DND-41 (cell line): ENCODE measurements around the gene TLE1.

Source experiments
- ATAC-seq: fragments of 200-7000 bp; cut with Tn5 transposase; 3 replicates; pipeline ENCODE4 v1.9.1; 2021; ENCODE audit warnings: low read depth; ENCODE audit not compliant: insufficient read depth
- DNase-seq: peaks from one replicate; pipeline ENCODE4 v3.0.0-alpha.2; 2020
- H2AFZ ChIP-seq: 2 replicates; pipeline ENCODE4 v1.6.0; 2012; ENCODE audit warnings: low read depth, low read length
- H3K27ac ChIP-seq: 2 replicates; pipeline ENCODE4 v1.5.1; 2012; ENCODE audit warnings: low read length, inconsistent platforms
- H3K27me3 ChIP-seq: fragments of 200-600 bp; sonication (generic); 2 replicates; pipeline ENCODE4 v1.6.0; 2012; ENCODE audit warnings: low read length, mild to moderate bottlenecking, inconsistent platforms; ENCODE audit not compliant: insufficient read depth, poor library complexity
- H3K36me3 ChIP-seq: 2 replicates; pipeline ENCODE4 v1.5.1; 2012; ENCODE audit warnings: low read length, inconsistent platforms; ENCODE audit not compliant: insufficient read depth
- H3K4me1 ChIP-seq: 2 replicates; pipeline ENCODE4 v1.5.1; 2012; ENCODE audit warnings: mild to moderate bottlenecking, low read length; ENCODE audit not compliant: insufficient read depth
- H3K4me2 ChIP-seq: 2 replicates; pipeline ENCODE4 v1.6.0; 2012; ENCODE audit warnings: mild to moderate bottlenecking, moderate library complexity, low read length, inconsistent platforms; ENCODE audit not compliant: insufficient read depth
- H3K4me3 ChIP-seq, 2 experiments: fragments of 200-600 bp in 1 of 2; shearing (Covaris generic) in 1 of 2; 2 replicates each; pipeline ENCODE4 v1.5.1; 2012 to 2016; ENCODE audit warnings: inconsistent platforms in 2 of 2, low read length in 2 of 2, mild to moderate bottlenecking in 2 of 2, low read depth in 1 of 2, moderate library complexity in 1 of 2
- H3K79me2 ChIP-seq: 2 replicates; pipeline ENCODE4 v1.6.0; 2012; ENCODE audit warnings: low read length, inconsistent platforms; ENCODE audit not compliant: insufficient read depth
- H3K9ac ChIP-seq: 2 replicates; pipeline ENCODE4 v1.6.0; 2012; ENCODE audit warnings: low read depth, mild to moderate bottlenecking, inconsistent platforms, low read length, moderate library complexity
- H3K9me3 ChIP-seq: 2 replicates; pipeline ENCODE4 v1.5.1; 2012; ENCODE audit warnings: low read length, moderate library complexity, mild to moderate bottlenecking, inconsistent platforms; ENCODE audit not compliant: insufficient read depth, severe bottlenecking
- H4K20me1 ChIP-seq: 2 replicates; pipeline ENCODE4 v1.6.0; 2012; ENCODE audit warnings: low read length; ENCODE audit not compliant: insufficient read depth
- CTCF ChIP-seq: IDR thresholded peaks from 2 replicates; pipeline ENCODE4 v1.5.1; 2012; ENCODE audit warnings: borderline replicate concordance, low read length, moderate library complexity, mild to moderate bottlenecking; ENCODE audit not compliant: poor library complexity, severe bottlenecking; ENCODE audit errors: extremely low read depth
- EZH2 ChIP-seq: IDR thresholded peaks from 3 replicates; pipeline ENCODE4 v1.6.1; 2012; ENCODE audit warnings: borderline replicate concordance, low read depth, mild to moderate bottlenecking, moderate library complexity, low read length, inconsistent platforms; ENCODE audit not compliant: severe bottlenecking

The TLE1 gene

GRCh38 chr9:81669866-81670265 lies 19.5 kb downstream of the TLE1 start:
- H3K9me3 ChIP-seq: no peaks in the 10 kb centered on the region
- H3K4me3 ChIP-seq: no peak overlapping the region
- no peak overlapping the region for H2AFZ ChIP-seq
- H3K4me1 ChIP-seq: no peaks in the 10 kb centered on the region
- H3K9ac ChIP-seq: no peak overlapping the region
- ATAC-seq (no peak), DNase-seq (no peak)
- no peak overlapping the region for H3K27ac ChIP-seq
- H4K20me1 ChIP-seq: peaks cover 1% of the 10 kb centered on the region; the same call in 1 of the 2 replicates
- H3K36me3 ChIP-seq: peaks cover 6% of the 10 kb centered on the region; the same call in 1 of the 2 replicates
- no peaks in the 10 kb centered on the region for H3K27me3 ChIP-seq
- TF ChIP-seq EZH2 (no peak), CTCF (no peak)
- no peak overlapping the region for H3K4me2 ChIP-seq
- H3K79me2 ChIP-seq: peaks cover 6% of the 10 kb centered on the region; the same call in 1 of the 2 replicates

- Histone ChIP-seq H4K20me1 (peaks cover 2% of the 10 kb centered on the region; the same call in 1 of the 2 replicates), H3K9me3 (no peaks in the 10 kb centered on the region), H2AFZ (no peak overlapping the region), H3K36me3 (peaks cover 8% of the 10 kb centered on the region), H3K4me2 (no peak overlapping the region), H3K9ac (no peak overlapping the region), H3K27ac (no peak overlapping the region), H3K4me1 (no peaks in the 10 kb centered on the region), H3K27me3 (no peaks in the 10 kb centered on the region), H3K79me2 (peaks cover 4% of the 10 kb centered on the region; the same call in 1 of the 2 replicates), H3K4me3 (no peak overlapping the region)
- no peak for DNase-seq
- ATAC-seq: no peak
- no peak for TF ChIP-seq EZH2
These were observed 20.2 kb downstream of the TLE1 start for GRCh38 chr9:81669041-81669651.

GRCh38 chr9:81666123-81666522 lies 23.2 kb downstream of the TLE1 start:
- TF ChIP-seq CTCF (no peak), EZH2 (no peak)
- Histone ChIP-seq H3K4me1 (no peaks in the 10 kb centered on the region), H3K27ac (no peak overlapping the region), H3K27me3 (no peaks in the 10 kb centered on the region), H3K36me3 (peaks cover 8% of the 10 kb centered on the region), H3K4me3 (no peak overlapping the region), H2AFZ (no peak overlapping the region), H3K9ac (no peak overlapping the region), H3K79me2 (peaks cover 7% of the 10 kb centered on the region; the same call in 1 of the 2 replicates), H3K4me2 (no peak overlapping the region), H4K20me1 (peaks cover 2% of the 10 kb centered on the region; the same call in 1 of the 2 replicates), H3K9me3 (no peaks in the 10 kb centered on the region)
- no peak for ATAC-seq
- no peak for DNase-seq

- H3K27me3 ChIP-seq: no peaks in the 10 kb centered on the region
- H3K4me2 ChIP-seq: no peak overlapping the region
- TF ChIP-seq EZH2: no peak
- no peak for TF ChIP-seq CTCF
- peaks cover 7% of the 10 kb centered on the region; the same call in 1 of the 2 replicates for H3K79me2 ChIP-seq
- no peak overlapping the region for H3K4me3 ChIP-seq
- H3K4me1 ChIP-seq: no peaks in the 10 kb centered on the region
- ATAC-seq (no peak), DNase-seq (no peak)
- no peak overlapping the region for H2AFZ ChIP-seq
- peaks cover 8% of the 10 kb centered on the region for H3K36me3 ChIP-seq
- H4K20me1 ChIP-seq: peaks cover 2% of the 10 kb centered on the region; the same call in 1 of the 2 replicates
- no peak overlapping the region for H3K9ac ChIP-seq
- H3K27ac ChIP-seq: no peak overlapping the region
- no peaks in the 10 kb centered on the region for H3K9me3 ChIP-seq
These were observed 23.9 kb downstream of the TLE1 start for GRCh38 chr9:81665322-81665871.
